Dedifferentiated amniotic fluid mesenchymal stem cell (primary cell): ENCODE data around the gene AMFR.
A peak's percentile ranks its signal among the peaks of the same experiment; 100 is the strongest.

ENCODE experiments used
- DNase-seq: peaks from one replicate; pipeline ENCODE4 v3.0.0-alpha.2; 2016; ENCODE audit errors: extremely low spot score

The AMFR gene

GRCh38 chr16:56425439-56425832 is at the start of gene AMFR:
AMFR (minus strand) TSS chr16:56425545; CDS start chr16:56425327, 218 bp downstream.
- DNase-seq: peak; percentile 61

DNA sequence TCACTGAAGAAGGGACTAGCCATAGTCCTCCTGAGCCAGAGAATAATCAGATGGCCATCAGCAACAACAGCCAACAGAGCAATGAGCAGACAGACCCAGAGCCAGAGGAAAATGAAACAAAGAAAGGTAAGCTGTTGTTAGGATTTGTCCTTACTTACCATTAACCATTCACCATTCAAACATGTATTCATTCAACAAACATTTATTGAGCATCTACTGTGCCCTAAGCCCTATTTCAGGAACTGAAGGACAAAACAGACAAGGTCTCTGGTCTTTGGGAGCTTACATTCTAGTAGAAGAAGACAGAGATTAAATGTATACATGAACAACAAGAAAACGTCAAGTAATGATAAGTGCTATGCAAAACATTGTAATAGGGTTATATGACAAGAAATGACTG is 45.3 kb upstream of the AMFR start:
- no peak for DNase-seq

DNA sequence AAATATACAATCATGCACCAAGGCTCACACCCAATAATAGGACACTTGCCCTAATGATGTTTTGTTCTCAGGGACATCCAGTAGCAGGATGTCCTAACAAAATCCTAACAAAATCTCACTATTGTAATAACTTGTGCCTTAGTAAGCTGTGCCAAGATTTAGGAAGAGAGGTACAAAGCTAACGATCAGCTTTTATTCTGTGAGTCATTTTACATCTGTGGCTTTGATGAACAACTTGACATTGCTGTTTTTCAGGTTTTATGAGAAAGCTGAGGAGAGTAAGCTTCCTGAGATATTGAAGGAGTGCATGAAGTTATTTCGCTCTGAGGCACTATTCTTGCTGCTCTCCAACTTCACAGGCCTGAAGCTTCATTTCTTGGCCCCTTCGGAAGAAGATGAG is 44.9 kb upstream of the AMFR start:
- DNase-seq: no peak

DNA sequence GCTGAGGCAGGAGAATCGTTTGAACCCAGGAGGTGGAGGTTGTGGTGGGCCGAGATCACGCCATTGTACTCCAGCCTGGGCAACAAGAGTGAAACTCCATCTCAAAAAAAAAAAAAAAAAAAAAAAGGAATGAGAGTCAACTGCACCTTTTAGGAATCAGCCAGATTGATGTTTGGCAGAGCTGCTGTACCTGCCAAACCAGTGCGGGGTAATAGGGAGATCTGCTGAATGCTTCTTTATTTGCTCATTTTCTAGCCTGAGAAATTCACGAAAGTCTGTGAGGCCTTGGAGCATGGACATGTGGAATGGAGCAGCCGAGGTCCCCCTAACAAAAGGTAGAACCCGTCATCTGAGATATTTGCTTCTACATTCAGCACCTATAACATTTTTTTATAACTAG is 44.4 kb upstream of the AMFR start:
- DNase-seq: no peak

DNA sequence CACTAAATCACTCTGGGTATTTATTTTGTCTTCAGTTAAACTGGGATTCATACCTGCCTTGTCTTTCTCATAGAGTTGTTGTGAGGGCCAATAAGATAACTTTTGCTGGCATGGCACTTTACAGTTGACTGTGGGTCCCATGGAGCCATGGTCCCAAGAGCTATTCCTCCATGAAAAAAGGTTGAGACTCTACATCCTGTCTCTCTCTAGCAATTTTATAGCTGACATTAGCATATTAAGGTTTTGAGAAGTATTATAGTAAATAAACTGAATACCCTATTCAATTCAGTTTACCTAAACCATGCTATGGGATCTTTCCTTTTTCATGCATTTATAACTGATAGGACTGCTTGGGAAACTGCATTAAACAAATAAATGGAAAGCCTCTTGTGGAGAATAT is 43.5 kb upstream of the AMFR start:
- DNase-seq: no peak

DNA sequence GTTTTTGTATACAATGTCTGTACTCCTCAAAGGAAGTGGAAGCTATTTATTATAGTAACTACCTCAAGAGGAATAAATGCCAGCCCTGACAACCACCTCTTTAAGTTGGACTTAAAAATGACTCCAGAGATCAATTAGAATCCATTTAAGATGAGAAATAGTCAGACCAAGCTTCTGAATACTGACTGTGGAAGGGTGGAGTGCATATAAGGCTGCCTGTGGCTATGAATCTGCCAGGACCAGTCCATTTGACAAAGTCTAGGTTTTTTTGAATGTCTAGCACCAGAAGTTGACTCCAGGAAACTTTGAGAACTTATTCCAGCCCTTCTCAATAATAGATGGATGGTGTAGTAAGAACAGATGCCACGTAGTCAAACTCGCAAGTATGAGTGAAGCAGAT is 41.0 kb upstream of the AMFR start:
- no peak for DNase-seq

GRCh38 chr16:56463153-56463552 is 37.8 kb upstream of the AMFR start:
- DNase-seq: no peak

- DNase-seq: no peak
Measured at GRCh38 chr16:56462064-56462796, 36.9 kb upstream of the AMFR start.

DNA sequence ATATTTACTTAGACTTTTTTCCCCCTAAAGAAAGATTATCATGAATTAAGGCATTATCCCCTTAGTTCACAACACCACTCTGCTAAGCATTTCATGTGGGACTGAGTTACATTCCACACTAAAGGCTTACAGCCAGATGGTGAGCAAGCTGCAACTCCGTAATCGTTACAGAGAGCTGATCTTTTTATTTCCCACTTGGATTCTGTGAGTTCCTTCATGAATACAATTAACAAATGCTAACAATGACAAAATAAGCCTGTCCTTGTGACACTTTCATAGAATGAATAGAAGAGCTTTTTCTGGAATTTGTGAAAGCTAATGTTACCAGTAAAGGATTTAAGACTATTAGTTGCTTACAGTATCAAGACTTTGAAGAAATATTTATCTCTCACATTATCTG is 34.8 kb upstream of the AMFR start:
- no peak for DNase-seq

DNA sequence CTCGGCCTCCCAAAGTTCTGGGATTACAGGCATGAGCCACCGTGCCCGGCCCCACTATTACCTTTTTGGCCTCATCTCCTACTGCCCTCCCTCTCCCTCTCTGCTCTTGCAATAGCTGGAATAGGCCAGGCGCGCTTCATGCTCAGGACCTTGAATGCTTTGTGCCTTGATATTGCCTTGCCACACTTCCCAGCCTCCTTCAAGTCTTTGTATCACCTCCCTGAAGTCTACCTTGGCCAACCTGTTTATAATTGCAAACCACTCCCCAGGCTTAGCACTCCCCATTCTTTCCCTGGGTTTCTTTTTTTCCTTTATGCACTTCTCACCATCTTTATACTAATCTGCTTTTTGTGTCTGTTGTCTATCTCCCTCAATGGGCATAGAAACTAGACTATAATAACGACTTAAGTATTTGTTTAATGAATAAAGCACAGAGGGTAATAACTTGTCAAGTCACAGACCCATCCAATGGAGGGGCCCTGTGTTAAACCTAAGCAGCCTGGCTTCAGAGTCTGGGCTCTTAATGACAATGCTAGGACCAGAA is 32.7 kb upstream of the AMFR start:
- no peak for DNase-seq

GRCh38 chr16:56451753-56452689 is 26.7 kb upstream of the AMFR start:
- peak; percentile 60 for DNase-seq

DNA sequence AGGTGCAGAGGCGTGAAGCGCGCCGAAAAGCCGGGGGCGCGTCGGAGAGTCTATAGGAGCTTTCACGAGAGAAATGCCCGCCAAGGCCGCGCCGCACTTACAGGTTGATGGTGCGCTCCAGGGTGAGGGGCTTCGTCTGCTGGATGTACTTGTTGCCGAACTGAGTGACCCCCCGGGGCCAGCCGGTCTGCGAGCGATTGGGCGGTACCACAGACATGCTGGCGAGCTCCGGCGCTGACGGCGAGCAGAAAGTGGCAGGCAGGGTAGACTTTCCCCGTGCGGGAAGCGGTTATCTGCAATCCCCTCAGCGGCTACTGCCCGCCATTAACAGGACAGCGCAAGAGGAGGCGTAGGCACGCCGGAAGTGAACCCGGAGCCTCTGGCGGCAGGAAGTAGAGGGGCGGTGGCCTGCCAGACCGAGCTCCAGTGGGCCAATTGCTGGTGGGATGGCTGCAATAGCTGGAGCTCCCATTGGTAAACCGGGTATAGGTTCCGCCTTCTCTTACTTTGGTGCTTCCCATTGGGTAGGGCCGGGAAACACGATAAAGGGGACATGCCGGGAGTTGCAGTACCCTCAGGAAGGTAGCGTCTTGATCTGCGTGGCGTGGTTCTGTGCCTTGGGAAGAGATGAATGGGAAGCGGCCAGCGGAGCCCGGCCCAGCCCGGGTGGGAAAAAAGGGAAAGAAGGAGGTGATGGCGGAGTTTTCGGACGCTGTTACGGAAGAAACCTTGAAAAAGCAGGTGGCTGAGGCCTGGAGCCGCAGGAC is 25.8 kb upstream of the AMFR start, which contains the start of the genes NUDT21 and OGFOD1:
Gene NUDT21, minus strand, starts transcription at position 347 of the 767 bp plus-strand sequence. Its CDS starts 130 bp downstream, at position 217.
Gene OGFOD1, plus strand, starts transcription at position 569 of the 767 bp plus-strand sequence. Its CDS starts 59 bp downstream, at position 628.
- peak; percentile 98 for DNase-seq

DNA sequence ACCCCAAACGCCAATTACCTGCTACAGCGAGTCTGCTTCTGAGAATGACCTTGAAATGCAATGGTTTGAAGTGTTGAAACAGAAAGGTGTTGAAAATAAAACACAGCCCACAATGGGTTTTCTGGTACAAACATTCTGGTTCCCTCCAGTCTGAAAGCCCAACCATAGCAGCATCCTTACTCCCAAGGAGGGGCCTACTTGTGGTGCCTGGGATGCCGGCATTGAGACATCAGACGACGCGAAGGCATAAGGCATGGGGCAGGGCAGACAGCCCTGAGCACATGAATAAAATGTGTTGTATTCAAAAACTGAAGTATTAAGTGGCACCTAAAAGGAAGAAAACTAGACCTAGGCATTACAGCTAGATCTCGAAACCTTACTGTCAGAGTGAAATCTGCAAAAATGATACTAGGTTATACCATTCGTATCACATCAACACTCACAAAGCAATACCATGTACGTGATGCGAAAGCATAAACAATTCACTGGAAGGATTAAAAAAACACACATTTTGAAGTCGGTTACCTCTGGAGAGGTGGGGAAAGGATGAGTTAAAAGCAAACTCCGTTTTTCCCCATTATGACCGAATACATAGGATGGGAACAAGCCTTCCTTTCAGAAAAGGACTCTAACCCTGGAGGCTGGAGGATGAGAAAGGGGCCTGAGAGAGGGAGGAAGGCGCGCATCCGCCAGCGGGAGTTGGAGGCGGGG is 25.1 kb upstream of the AMFR start:
- DNase-seq: no peak

DNA sequence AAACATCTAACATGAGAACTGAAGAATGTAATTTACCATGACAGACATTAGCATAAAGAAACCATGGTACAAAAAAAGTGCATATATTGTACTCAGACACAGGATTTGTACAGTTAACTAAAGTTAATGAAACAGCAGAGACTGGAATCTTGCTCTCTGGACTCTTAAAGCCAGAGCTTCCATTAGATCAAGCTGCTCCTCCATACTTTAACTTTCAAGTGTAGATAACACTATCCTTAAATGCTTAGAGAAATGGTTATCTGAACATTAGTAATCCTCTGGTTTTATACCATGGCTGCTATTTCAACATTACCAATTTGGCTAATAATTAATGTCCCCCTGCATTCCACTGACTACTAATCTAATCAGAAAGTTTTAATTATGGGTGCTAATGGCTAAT is 22.7 kb upstream of the AMFR start:
- DNase-seq: no peak

DNA sequence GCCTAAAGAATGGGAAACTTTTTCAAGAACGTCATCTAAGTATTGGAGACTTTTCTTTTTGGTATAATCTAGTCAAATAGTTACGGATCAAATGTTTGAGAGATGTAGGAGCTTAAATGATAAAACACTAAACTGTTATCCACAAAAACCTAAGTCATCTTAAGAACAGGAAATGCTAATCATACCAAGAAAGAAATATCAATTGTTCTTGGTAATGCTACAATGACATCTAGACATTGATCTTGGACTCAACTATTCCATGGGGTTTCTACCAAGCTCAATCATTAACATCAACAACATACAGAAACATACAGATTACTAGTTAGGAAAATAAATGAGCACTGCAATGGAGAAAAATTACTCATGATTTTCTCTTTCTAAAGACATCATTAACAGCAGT is 21.9 kb upstream of the AMFR start:
- no peak for DNase-seq

DNA sequence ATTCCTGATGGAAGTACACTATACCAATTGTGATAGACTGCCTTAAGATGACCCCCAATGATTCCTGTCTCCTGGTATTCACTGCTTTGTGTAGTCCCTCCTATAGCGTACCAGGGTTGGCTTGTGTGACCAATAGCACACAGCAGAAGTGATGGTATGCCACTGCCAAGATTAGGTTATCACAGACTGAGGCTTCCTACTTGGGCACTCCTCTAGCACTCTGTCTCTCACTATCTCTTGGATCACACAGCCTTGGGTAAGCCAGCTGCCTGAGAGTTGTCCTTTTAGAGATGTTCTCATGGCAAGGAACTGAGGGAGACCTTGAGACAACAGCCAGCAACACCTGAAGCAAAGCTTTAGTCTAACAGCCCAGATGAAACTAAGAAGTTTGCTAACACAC is 12.7 kb upstream of the AMFR start:
- DNase-seq: no peak

GRCh38 chr16:56436258-56436657 is 10.9 kb upstream of the AMFR start:
- no peak for DNase-seq

GRCh38 chr16:56428091-56428490 is 2.7 kb upstream of the AMFR start:
- DNase-seq: peak; percentile 42

DNA sequence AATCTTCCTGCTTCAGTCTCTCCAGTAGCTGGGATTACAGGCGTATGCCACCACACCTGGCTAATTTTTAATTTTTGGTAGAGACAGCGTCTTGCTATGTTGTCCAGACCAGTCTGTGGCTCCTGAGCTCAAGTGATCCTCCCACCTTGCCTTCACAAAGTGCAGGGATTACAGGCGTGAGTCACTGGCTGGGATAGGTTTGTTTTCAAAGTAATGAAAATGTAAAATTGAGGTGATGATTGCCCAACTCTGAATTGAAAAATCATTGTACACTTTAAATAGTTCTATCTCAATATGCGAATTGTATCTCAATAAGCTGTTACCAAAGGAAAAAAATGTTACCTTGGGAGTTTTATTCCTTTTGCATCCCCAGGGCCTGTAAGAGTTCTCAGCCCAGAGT is 1.2 kb upstream of the AMFR start:
- DNase-seq: no peak

GRCh38 chr16:56424791-56425438 is 430 bp downstream of the AMFR start:
- DNase-seq: no peak

DNA sequence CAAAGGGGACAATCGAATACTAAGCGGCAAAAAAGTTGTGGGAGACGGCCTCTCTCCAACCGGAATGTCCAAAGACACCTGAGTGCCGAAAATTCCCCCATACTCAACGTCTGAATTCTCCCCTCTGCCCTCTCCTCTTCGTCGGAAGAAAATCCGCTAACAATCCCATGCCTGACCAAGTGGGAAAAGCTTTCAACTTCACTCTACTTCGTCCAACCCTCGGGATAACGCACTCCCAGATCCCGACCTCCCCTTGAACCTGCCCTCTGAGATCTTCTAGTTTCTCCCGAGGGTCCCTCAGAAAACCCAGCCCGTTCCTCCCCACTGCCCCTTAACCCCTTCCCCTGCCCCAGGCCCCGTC is 961 bp downstream of the AMFR start:
- DNase-seq: no peak
